GM19023 (cell line): ENCODE measurements around the gene TRAPPC6A.

Experiments used
- ATAC-seq: cut with Tn5 transposase; IDR thresholded peaks from one replicate; pipeline ENCODE4 v1.9.1; 2021; ENCODE audit warnings: mild to moderate bottlenecking, moderate library complexity; ENCODE audit not compliant: unreplicated experiment

TRAPPC6A gene

DNA sequence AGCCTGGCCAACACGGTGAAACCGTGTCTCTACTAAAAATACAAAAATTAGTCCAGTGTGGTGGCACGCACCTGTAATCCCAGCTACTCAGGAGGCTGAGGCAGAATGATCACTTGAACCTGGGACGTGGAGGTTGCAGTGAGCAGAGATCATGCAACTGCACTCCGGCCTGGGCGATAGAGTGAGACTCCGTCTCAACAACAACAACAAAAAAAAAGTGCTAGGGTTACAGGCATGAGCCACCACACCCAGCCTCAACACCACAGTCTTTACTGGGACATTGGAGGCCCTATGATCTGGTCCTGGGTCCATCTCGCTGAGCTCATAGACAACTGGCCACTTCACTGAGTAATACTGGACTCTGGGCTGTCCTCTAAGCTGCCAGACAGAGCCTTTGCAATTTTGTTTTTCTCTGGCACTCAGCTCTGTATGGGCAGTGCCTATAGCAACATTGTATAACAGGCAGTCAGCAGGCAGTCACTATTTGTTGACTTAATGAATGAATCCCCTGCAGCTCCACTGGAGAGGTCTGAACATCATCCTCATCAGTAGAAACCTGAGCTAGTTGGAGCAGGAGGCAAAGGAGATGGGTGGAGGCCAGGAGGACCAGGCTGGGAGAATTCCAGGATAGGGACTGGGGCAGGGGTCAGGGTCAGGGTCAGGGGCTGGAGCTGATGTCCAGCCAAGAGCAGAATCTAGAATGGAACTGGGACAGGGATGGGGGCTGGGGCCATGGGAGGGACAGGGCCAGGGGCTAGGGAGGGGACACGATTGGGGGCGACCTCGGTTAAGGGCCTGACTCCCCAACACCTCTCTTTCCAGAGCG lies 8.7 kb upstream of the TRAPPC6A start:
- ATAC-seq: no peak

DNA sequence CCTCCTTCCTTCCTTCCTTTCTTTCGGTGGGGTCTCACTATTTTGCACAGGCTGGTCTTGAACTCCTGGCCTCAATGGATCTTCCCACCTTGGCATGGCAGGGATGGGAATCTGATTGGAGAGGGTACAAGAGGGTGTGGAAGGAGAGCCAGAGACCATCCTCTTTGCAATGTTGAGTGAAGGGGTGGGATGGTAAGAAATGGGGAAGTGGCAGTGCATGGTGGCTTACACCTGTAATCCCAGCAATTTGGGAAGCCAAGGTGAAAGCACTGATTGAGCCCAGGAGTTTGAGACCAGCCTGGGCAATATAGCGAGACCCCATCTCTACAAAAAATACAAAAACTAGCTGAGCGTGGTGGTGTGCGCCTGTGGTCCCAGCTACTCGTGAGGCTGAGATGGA lies 6.1 kb upstream of the TRAPPC6A start:
- ATAC-seq: no peak

DNA sequence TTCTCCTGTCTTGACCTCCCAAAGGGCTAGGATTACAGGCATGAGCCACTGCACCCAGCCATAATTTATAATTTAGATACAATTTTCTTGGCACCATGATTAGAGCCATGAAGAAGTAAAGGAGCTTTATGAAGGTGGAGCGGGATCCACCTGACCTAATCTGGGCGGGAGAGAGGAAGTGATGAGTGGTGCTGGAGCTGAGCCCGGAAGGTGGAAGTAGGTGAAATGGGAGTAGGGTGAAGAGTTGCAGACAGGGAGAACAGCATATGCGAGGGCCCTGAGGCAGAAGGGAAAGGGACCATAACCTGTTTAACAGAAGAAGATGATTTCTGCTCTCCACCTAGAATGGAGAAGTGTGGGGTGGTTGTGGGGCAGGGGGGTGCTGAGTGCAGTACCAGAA lies 4.7 kb upstream of the TRAPPC6A start:
- no peak for ATAC-seq

DNA sequence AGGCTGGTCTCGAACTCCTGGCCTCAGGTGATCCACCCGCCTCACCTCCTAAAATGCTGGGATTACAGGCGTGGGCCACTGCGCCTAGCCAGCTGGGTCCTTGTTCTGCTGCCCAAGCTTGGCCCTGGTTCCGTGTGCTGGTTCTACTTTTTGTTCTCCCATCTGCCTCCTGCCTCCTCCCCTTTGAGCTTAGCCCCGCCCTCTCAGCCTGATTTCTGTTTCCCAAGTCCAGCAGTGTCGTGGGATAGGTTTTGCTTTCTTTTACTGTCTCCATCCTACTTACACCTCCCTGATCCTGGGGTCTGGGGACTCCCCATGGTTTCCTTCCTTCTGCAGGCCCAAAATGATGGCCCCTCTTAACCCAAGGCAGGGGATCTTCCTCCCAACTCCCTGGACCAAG lies 2.9 kb upstream of the TRAPPC6A start:
- no peak for ATAC-seq

DNA sequence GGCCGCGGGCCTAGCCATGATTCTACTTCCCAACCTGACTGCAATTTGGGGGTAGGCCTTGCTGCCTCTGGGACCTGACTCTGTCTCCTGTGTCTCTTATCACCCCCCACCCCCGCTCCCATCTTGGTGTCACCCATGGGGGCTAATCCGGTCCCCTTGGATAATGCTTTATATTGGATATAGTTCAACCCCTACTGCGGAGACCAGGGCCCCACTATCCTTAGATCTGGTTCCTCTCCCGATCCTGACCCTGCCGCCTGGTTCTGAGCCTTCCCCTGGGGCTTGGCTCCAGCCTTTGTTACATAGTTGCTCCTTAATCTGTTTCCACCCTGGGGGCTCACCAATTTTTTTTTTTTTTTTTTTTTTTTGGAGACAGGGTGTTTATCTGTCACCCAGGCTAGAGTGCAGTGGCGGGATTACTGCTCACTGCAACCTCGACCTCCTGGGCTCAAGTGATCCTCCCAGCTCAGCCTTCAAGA lies 1.9 kb upstream of the TRAPPC6A start:
- ATAC-seq: no peak

DNA sequence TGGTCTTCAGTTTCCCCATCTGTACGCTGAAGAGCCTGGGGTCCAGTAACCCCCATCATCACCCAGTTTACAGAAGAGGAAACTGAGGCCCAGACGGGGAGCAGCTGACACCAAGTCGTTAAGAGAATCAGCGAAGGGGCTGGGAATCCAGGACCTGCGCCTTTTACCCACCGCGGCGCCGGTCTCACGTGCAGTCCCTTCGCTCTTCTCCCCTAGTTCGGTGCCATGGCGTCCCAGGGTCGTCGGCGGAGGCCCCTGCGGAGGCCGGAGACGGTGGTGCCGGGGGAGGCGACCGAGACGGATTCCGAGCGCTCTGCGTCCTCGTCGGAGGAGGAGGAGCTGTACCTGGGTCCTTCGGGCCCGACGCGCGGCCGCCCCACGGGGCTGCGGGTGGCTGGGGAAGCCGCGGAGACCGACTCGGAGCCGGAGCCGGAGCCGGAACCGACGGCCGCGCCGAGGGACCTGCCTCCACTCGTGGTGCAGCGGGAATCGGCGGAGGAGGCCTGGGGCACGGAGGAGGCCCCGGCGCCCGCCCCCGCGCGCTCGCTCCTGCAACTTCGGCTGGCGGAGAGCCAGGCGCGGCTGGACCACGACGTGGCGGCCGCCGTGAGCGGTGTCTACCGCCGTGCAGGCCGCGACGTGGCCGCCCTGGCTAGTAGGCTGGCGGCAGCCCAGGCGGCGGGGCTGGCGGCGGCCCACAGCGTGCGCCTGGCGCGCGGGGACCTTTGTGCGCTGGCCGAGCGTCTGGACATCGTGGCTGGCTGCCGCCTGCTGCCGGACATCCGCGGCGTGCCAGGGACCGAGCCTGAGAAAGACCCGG lies 1.2 kb upstream of the TRAPPC6A start:
- peak; percentile 1 for ATAC-seq

DNA sequence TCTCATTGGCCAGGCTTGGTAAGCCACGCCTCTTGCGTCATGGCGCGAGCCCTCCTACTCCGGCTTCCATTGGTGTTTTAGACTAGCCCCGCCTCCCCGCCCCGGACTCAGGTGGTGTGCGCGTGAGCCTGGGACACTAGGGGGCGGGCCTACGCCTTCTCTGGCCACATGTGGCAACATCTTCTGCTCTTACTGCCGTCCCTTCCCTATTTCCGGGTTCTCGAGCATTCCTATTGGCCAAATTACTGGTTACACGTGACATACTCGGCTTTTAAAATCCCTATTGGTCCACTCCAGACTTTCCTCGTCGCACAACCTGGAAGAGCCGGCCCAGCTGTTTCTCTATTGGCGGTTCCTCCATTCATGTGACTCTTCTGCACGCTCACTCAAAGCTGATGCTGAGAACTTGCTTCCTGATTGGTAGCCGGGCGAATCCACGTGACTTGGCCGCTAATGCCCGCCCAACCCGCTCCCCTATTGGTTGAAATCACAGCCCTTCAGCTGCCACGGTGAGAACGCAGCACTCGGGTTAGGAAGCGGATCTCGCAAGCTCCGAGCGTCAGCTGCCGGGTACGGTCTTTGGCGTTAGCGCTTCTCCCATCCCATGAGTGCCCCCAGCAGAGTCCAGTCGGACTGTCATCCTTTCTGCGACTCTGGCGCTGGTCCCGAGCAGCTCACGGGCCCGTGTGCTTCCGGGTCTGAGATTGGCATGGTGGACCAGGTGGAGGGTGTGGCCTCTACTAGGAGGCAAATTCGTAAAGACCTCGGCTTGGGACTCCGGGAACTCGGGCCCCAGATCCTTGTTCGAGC lies 430 bp upstream of the TRAPPC6A start, which contains the start of gene BLOC1S3:
TSS of gene BLOC1S3 (plus strand) at position 523 of the 810 bp plus-strand sequence. CDS start 513 bp downstream, outside the sequence.
- peak; percentile 82 for ATAC-seq

DNA sequence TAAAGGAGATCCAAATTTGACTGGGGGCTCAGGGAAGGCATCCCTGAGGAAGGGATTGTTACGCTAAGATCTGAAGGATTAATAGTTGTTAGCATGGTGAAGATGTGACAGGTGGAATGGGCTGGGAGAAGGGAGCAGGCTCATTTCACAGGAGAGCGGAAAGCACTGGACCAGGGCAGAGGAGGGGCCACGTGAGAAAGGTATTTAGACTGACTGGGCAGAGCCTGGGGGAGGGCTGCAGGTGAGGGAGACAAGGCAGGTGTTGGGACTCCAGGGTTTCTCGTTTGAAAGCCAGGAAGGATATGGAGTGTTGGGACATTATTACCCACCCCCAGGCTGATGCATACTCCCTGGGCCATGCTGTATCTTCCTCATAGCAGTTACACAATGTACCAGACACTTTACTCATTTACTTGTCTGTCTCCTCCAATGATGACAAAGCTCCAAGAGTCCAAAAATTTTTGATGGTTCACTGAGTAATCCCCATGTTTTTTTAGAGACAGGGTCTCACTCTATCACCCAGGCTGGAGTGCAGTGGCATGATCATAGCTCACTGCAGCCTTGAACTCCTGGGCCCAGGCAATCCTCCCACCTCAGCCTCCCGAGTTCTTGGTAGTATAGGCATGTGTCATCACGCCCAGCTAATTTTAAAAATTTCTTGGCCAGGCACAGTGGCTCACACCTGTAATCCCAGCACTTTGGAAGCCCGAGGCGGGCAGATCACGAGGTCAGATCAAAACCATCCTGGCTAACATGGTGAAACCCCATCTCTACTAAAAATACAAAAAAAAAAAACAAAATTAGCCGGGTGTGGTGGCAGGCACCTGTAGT lies 2.3 kb downstream of the TRAPPC6A start:
- ATAC-seq: no peak

DNA sequence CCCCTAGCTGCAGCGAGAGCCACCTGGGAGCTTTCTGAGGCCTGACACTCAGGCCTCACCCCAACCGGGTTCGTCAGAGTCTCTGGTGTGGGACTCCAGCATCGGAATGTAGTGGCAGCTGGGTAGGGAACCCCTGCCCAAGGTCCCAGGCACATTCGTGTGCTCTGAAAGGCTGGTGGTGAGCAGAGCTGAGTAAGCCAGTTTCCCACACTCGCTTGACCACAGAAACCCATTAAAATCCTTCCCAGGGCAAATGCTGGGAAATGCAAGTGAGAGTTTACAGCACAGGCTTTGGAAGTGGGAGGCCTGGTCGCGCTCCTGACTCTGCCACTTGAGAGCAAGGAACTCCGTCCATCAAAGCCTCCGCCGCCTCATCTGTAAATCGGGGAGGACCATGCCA lies 4.2 kb downstream of the TRAPPC6A start:
- ATAC-seq: no peak

DNA sequence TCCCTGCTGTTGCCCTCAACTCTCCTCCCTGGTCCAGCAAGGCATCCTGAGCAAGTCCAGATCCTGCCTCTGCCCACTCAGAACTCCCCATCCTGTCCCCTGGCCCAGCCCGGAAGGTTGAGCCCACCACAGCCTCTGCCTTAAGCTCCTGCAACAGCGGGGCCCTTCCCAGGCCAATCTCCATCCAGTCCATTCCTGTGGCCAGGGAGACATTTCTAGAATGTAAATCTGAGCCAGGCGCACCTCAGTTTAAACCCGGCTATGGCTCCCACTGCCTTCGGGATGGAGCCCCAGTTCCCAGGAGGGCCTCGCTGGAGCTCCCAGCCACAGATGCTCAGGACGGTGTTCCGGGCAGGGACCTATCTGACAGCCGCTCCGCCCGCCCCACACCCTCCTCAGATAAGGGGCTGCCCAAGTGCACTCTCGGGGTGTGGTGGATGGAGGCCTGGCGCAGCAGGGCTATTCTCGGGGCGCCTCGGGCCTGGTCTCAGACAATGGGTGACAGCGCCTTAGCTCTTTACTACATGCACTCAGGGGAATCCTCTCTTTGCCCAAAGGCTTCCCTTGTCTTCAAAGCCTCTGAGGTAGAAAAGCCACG lies 5.3 kb downstream of the TRAPPC6A start:
- no peak for ATAC-seq

DNA sequence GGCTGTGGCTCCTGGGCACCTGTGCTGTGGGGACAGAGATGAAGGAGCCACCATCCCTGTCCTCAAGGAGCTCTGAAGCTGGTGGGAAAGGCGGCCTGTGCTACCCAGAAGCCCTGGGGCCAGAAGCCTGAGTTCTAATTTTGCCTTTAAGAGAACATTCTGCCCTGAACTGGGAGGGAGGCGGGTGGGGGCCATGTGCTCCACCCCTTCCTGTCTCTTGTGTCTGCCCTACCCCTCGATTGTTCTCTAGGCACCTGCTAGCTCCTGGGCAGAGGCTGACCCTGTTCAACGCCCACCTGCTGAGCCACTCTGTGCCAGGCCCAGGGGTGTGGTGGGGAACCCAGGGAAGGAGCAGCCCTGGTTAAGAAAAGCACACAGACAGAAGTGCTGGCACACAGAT lies 5.9 kb downstream of the TRAPPC6A start:
- ATAC-seq: no peak

DNA sequence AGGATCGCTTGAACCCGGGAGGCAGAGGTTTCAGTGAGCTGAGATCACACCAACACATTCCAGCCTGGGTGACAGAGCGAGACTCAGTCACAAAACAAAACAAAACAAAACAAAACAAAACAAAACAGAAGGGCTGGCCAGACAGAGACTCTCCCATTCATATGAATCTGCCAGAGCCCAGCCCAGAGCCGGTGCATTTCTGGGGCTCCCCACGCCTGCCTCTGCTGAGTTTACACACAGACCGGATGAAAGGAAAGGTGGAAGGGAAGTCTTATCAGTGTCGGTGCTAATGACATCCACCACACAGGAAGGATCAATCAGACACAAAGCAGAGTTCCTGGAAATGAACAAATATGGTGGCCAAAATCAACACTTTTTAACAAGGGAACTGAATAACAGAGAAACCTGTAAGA lies 6.8 kb downstream of the TRAPPC6A start:
- no peak for ATAC-seq

DNA sequence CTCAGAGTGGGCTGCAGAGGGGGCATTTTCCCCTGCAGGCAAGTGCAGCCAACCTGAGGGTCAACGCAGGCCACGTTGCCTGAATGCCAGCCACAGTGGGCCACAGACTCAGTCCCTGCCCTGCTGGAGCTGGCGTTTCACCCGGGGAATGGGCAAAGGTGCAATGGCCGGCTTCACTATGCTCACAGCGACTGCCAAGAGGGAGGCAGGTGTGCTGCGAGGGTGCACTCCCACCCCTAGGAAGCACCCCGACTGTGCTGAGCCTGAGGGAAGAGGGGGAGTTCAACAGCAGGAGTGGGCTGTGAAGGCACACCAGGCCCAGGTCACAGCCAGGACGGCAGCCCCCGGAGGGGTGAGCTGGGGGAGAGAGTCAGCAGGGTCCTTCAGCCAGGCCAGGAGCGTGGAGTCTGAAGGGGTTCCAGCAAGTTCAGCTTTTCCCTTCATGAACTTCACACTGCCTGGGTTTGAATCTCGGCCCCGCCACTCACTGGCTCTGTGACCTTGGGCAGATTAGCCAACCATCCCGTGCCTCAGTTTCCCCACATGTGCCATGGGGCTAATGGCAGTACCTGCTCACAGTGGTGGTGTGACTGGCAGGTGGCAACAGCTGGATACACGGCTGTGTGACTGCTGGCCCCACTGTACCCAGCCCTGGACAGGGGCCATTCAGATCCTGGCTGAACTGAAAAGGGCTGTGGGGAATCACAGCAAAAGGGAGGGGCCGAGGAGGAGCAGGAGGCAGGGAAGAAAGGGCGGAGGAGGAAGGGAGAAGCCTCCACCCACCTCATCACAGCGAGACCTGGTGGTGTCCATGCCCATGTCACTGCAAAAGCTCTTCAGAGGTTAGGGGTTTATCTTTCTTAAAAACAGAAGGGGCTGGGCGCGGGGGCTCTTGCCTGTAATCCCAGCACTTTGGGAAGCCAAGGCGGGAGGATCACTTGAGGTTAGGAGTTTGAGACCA lies 7.6 kb downstream of the TRAPPC6A start:
- no peak for ATAC-seq

DNA sequence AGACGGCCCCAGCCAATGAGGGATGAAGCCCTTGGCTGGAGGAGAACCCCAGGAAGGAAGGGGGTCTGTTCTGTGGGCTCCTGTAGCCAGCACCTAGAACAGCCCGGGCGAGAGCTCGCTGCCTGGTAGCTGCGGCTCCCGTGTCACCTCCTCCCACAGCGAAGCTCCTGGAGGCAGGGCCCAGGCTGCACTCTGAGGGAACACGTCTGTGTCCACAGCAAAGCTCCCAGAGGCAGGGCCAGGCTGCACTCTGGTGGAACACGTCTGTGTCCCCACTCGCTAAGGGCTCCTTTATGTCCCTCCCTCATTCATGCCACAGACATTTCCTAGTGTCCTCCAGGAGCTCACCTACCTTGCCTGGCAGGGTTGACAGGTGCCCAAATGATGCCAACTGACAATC lies 8.4 kb downstream of the TRAPPC6A start:
- no peak for ATAC-seq

DNA sequence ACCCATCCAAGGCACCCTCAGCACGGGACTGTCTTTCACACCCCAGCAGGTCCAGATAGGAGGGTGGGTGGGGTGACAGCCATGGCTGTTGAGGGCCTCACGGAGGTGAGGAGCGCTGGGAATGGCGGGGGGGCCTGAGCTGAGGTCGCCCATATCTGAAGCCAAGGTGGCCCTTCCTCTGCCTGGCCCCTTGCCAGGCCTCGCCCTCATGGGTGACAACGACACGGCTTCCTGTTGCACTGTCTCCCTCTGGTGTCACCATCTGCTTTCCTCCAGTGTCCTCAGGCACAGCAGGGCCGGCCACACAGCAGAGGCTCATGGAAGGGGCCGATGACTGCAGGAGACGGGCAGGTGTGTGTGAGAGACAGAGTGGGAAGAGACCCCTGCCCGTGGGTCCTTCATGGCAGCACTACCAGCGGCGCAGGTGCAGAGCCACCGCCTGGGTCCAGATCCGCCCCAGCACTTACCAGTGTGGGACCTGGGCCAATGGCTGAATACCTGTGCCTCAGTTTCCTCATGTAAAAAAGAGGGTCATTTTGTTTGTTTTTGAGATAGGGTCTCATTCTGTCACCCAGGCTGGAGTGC lies 9.2 kb downstream of the TRAPPC6A start:
- no peak for ATAC-seq

DNA sequence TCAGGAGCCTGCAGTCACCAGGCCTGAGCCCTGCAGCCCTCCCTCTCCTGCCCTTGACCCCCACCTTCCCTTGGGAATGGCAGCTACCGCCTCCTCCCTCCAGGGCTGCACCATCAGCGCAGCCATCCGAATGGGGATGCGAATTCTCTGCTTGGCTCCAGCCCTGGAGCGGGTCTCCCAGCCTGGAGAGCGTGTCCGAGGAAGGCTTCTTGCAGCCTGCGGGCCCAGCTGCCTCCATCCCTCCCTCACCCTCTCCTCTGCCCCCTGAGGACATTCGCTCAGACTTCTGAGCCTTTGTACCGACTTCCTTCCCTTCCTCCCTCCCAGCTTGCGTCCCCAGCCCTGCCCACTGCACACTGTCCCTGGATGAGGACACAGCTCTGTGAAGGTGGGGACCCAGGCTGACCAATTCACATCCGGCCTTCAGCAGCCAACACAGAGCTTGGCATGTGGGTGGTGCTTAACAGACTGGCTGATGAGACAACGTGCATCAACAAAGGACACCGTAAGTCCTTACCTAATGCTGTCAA lies 11.2 kb downstream of the TRAPPC6A start:
- no peak for ATAC-seq

DNA sequence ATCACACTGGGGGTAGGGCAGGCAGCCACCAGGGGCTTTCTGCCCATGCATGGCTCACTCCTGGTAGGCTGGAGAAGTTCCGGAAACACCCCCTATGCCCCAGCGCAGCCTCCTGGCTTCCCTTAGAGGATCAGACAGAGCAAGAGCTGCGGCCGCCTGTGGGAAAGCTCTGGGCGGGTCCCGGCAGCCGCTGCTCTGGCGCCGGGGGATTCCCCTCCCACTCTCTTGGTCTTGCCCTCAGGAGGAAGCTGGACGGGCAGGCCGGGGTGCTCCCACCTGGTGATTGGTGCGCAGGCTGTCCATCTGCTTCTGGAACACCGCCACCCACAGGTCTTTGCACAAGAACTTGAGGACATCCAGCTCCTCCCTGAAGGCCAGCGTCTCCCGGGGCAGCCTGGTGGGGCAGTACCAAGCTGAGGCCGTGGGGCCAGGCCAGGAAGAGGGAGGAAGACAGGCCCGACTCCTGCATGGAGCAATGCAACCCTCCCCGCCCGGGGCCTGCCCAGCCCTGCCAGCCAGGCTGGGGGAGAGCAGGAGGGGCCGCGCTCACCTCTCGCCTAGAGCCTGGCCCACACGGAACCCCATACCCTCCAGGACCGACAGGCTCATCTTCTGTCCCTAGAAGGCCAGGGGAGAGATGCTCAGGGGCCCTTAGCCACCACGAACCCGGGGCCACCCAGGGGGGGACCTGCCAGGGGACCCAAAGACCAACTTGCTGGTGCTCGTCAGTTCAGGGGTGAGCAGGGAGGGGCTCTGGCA lies 13.3 kb downstream of the TRAPPC6A start:
- ATAC-seq: peak; percentile 69
